ENCODE measurements around the gene CPPED1.

- TF ChIP-seq CTCF (IDR thresholded peaks at IDR 0.05) (no peak), POLR2AphosphoS5 (IDR thresholded peaks at IDR 0.05) (no peak)
Measured at GRCh38 chr16:12793120-12793864, 10.4 kb downstream of the CPPED1 start.
